GM19193 (cell line): ENCODE measurements around the gene CYS1.

Experiments
- POLR2A ChIP-seq: IDR thresholded peaks from 4 replicates; pipeline ENCODE4 v1.6.1; 2011; ENCODE audit not compliant: insufficient read depth, insufficient read length; ENCODE audit errors: extremely low read depth

CYS1 gene

DNA sequence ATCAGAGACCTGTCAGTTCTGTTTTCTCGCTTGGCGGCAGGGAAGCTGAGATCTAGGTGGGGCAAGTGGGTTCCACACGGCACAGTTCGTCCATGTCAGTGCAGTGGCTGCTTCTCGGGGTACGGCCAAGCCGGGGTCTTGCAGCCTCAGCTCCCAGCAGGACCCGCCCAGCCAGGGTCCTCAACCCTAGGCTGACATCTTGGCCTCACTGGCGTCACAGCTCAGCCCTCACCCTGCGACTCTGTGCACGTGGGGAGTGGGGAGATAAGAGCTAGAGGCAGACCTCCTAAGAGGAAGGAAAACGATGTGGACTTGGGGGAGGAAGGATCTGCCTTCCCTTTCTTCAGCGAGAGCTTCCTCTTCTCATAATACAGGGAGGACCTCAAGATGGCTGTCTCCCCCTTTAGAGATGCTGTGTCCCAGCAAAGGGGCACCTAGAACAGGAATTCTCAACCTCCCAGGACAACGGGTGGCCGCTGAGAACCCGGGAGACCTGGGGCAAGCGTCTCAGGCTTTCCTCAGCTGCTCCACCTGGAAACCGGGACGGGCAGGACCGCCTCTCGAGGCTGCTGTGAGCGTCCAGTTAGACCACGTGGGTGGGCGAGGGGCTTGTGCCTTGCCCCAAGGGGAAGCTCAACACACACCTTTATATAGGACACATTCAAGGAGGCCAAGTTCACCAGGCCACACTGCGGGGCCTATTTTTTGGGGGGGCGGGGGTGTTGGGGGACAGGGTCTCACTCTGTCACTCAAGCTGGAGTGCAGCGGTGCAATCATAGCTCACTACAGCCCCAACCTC is 60.4 kb downstream of the CYS1 start:
- no peak for TF ChIP-seq POLR2A

DNA sequence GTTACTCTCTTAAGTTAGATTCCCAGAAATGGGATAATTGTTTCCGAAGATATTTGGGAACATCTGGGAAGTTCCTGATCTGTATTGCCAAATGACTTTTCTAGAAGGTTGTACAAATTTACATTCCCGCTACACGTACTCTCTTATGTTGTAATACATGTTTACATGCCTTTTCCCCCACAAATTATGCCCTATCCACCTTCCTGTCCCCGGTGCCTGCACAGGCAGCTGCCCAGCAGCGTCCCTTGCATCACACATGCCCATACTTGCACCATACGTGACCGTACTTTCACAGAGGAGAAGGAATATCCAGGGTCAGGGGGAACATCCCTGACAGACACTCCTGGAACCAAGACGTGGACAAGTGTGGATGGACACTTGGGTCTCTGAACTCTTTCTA is 61.0 kb downstream of the CYS1 start:
- no peak for TF ChIP-seq POLR2A

GRCh38 chr2:10017313-10017941 is 62.8 kb downstream of the CYS1 start:
- TF ChIP-seq POLR2A, result no peak

DNA sequence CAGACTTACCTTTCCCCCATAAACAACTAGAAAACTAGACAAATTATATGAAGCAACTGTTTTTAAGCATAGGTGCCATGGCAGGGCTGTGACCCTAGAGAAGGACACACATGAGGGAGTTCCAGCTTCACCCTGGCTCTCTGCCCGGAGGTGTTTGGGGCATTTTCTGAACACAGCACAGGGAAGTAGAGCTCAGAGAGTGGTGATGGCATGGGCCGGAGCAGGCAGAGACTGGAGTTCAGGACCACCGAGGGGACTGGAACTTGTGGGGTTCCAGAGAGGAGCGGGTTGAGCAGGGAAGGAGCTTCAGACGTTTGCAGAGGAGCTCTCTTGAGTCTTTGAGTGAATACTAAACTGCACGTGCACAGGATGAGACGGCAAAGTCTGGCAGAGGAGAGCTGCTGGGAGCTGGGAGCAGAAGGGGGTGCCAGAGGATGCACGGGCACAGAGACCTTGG is 63.4 kb downstream of the CYS1 start:
- no peak for TF ChIP-seq POLR2A

DNA sequence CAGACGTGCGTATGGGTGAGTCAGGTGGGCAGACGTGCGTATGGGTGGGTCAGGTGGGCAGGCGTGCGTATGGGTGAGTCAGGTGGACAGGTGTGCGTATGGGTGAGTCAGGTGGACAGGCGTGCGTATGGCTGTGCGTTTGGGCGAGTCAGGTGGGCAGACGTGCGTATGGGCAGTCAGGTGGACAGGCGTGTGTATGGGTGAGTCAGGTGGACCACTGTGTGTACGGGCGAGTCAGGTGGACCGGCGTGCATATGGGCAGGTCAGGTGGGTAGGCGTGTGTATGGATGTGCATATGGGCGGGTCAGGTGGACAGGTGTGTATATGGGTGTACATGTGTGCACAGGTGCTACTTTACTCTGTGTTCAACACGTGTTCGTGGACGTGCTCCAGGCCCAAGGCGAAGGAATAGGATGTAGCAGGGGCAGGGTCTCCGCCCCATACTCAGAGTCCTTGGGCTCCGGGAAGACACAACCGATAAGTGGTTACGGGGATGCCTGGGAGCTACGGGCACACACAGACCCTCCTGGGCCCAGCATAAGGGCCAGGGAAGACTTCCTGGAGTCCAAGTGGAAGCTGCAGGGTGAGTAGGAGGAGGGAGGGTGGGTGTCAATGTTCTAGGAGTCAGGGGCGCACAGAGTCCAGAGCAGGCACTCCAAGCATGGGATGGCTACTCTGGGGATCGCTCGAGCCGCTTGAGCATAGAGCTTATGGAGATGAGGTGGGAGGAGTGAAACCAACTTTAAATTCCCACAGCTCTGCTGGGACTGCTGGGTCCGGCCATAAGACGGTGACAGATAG is 64.0 kb downstream of the CYS1 start:
- no peak for TF ChIP-seq POLR2A

DNA sequence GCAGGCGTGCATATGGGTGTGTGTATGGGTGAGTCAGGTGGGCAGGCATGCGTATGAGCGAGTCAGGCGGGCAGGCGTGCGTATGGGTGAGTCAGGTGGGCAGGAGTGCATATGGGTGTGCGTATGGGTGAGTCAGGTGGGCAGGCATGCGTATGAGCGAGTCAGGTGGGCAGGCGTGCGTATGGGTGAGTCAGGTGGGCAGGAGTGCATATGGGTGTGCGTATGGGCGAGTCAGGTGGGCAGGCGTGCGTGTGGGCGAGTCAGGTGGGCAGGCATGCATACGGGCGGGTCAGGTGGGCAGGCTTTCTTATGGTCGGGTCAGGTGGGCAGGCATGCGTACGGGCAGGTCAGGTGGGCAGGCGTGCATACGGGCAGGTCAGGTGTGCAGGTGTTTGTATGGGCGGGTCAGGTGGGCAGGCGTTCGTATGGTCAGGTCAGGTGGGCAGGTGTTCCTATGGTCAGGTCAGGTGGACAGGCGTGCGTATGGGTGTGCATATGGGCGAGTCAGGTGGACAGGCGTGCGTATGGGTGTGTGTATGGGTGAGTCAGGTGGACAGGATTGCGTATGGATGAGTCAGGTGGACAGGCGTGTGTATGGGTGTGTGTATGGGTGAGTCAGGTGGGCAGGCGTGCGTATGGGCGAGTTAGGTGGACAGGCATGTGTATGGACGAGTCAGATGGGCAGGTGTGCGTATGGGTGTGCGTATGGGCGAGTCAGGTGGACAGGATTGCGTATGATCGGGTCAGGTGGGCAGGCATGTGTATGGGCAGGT is 65.6 kb downstream of the CYS1 start:
- TF ChIP-seq POLR2A, result no peak

DNA sequence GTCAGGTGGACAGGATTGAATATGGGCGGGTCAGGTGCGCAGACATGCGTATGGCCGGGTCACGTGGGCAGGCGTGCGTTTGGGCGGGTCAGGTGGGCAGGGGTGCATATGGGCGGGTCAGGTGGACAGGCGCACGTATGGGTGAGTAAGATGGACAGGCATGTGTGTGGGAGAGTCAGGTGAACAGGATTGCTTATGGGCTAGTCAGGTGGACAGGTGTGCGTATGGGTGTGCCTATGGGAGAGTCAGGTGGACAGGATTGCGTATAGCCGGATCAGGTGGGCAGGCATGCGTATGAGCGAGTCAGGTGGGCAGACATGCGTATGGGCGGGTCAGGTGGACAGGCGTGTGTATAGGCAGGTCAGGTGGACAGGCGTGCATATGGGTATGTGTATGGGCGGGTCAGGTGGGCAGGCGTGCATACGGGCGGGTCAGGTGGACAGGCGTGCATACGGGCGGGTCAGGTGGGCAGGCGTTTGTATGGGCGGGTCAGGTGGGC is 67.2 kb downstream of the CYS1 start:
- no peak for TF ChIP-seq POLR2A

DNA sequence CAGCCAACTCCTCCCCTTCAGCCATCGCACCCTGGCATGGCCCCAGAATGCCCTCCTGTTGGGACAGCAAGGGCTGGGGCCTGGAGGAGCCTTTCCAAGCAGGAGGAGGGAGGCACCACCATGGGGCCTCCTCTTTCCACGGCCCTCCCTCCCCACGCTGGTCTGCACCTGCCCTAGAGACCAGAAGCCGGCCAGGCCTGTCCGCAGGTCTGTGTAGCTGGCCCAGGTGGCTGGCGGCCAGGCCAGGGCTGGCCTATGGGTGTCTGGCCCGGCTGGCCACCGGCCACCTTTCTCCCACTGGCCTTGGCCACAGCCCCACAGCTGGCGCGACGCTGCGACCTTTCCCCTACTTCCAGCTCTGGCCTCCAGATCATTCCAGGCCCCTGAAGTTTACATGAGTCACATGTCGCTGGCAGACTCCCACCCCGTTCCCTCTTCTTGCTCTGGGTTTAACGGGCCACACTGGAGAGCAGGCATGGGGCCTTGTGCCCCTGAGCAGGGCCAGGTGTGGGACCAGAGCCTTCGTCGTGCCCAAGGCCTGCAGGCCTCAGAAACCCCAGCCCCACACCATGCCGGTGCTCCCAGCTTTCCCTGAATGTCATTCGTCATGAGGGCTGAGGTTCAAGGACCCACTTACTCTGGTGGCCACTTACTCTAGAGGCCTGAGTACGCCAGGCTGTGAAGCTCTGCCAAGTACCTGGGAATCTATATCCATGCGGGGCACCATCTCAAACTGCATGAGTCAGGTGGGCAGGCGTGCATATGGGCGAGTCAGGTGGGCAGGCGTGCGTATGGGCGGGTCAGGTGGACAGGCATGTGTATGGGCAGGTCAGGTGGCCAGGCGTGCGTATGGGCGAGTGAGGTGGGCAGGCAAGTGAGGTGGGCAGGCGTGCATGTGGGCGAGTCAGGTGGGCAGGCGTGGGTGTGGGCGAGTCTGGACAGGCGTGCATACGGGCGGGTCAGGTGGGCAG is 70.1 kb downstream of the CYS1 start:
- no peak for TF ChIP-seq POLR2A

DNA sequence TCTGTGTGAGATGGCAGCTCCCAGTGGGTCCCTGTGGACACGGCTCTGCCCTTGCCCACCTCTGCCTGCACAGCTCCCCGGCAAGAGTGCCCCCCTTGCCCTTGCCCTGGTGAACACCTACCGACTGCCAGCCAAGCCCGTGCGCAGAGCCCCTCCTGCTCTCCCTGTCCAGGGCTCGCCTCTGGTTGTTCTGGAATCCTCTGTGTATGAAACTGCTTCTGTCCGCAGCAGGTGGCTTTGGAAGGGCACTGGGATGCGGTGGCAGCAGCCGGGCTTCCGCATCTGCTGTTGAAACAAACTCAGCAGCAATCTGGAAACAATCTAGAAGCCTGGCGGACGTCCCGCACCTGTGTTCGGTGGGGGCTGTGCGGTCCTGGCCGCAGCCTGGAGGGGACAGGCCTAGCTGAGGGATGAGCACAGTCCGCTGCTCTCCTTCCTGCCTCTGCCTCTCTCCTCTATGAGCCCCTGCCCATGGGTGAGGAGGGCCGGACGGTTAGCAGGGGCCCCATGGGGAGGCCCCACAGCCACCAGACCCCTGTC is 70.9 kb downstream of the CYS1 start:
- no peak for TF ChIP-seq POLR2A

DNA sequence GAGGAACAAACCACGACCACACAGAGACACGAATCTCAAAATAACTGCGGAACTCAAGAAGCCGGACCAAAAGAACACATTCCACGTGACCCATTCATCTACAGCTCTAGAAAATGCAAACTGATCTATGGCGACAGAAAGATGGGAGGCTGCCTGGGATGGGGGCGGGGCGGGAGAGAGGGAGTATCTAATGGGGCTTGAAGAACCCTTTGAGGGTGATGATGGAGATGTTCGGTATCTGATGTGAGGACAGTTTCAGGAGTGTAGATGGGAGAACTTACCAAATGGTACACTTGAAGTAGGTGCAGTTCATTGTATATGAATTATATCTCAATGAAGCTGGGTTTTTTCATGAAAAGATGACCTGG is 71.4 kb downstream of the CYS1 start:
- TF ChIP-seq POLR2A, result no peak

GRCh38 chr2:10007921-10008808 is 72.0 kb downstream of the CYS1 start:
- TF ChIP-seq POLR2A, result no peak

DNA sequence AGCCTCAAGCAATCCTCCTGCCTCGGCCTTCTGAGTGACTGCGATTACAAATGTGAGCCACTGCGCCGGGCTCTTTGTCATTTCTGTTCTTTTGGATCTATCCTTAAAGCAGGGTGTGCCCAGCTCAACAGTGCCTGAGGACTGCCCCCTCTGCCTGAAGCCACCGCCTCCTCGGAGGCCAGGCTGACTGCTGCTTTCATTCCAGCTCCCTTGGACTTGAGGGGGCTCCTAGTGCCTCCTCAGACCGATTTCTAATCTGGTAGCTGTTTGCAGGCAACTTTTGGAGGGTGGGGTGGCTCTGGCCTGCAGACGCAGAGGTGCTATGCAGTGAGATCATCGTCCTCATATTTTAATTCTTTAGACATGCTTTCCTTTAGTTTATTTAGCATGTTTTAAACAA is 72.8 kb downstream of the CYS1 start:
- no peak for TF ChIP-seq POLR2A
